Measurements from ENCODE around the gene NXF2. TPM values are rescaled to one million over a fixed set of nuclear protein-coding genes. Genes with fewer than 3 reads are reported as not detected.

NXF2 gene
- total and polyA plus RNA-seq, 4 donors = not detected

GRCh38 chrX:102338162-102338561 lies 91.2 kb downstream of the NXF2 start:
- Histone ChIP-seq H3K27ac (ENCODE audit: low read depth in 1 of 2, low read length in 2 of 2) (no peak overlapping the region), H3K9ac (ENCODE audit: low read depth in 1 of 2, low read length in 2 of 2) (no peak overlapping the region), H3K4me3 (ENCODE audit: low read depth in 1 of 3, low read length in 3 of 3) (no peak overlapping the region), H3K36me3 (ENCODE audit: control insufficient read depth in 4 of 4, insufficient read depth in 3 of 4, low read depth in 1 of 4, low read length in 3 of 4) (no peaks in the 10 kb centered on the region), H3K27me3 (ENCODE audit: control insufficient read depth in 4 of 4, insufficient read depth in 4 of 4, low read length in 3 of 4) (no peaks in the 10 kb centered on the region), H3K4me1 (ENCODE audit: control insufficient read depth in 4 of 4, insufficient read depth in 4 of 4, low read length in 3 of 4) (no peaks in the 10 kb centered on the region), H3K9me3 (ENCODE audit: control insufficient read depth in 4 of 4, low read length in 3 of 4) (no peaks in the 10 kb centered on the region)
- no peak for DNase-seq (ENCODE audit: low spot score)
- 65% methylated on average over 4 of the region's 4 CpGs for WGBS
- TF ChIP-seq FOXA2 (IDR thresholded peaks at IDR 0.05) (no peak), ZBTB33 (IDR thresholded peaks at IDR 0.05) (no peak), CTCF (IDR thresholded peaks at IDR 0.05; ENCODE audit: low read depth, low read length, missing input control) (no peak), REST (IDR thresholded peaks at IDR 0.05) (no peak), SP1 (IDR thresholded peaks at IDR 0.05) (no peak), RXRA (IDR thresholded peaks at IDR 0.05) (no peak), HNF4G (IDR thresholded peaks at IDR 0.05) (no peak), EGR1 (IDR thresholded peaks at IDR 0.05; ENCODE audit: low read depth in 2 of 2) (no peak)

GRCh38 chrX:102339312-102340298 lies 92.6 kb downstream of the NXF2 start:
- peaks cover 0 to 4% (median 0%) of the 10 kb centered on the region in 4 donors for H3K27me3 ChIP-seq (ENCODE audit: control insufficient read depth in 4 of 4, insufficient read depth in 4 of 4, low read length in 3 of 4)
- TF ChIP-seq HNF4A (conservative IDR thresholded peaks at IDR 0.05) = no peak
- no peak for TF ChIP-seq EGR1 (IDR thresholded peaks at IDR 0.05; ENCODE audit: low read depth in 2 of 2)
- TF ChIP-seq GABPA (IDR thresholded peaks at IDR 0.05 in 1 of 2, conservative IDR thresholded peaks at IDR 0.05 in 1 of 2) = no peak
- H3K27ac ChIP-seq (ENCODE audit: low read depth in 1 of 2, low read length in 2 of 2) = no peak overlapping the region
- H3K9me3 ChIP-seq (ENCODE audit: control insufficient read depth in 4 of 4, low read length in 3 of 4) = no peaks in the 10 kb centered on the region
- no peak for DNase-seq (ENCODE audit: low spot score)
- no peak overlapping the region for H3K4me3 ChIP-seq (ENCODE audit: low read depth in 1 of 3, low read length in 3 of 3)
- no peaks in the 10 kb centered on the region for H3K4me1 ChIP-seq (ENCODE audit: control insufficient read depth in 4 of 4, insufficient read depth in 4 of 4, low read length in 3 of 4)
- WGBS = 75% methylated on average over 19 of the region's 19 CpGs
- no peaks in the 10 kb centered on the region for H3K36me3 ChIP-seq (ENCODE audit: control insufficient read depth in 4 of 4, insufficient read depth in 3 of 4, low read depth in 1 of 4, low read length in 3 of 4)
- no peak overlapping the region for H3K9ac ChIP-seq (ENCODE audit: low read depth in 1 of 2, low read length in 2 of 2)
